Muscle layer of colon (tissue), 2 donors: ENCODE results near the gene RET.

Experiments
- H3K27ac ChIP-seq: one replicate; pipeline ENCODE4 v1.7.0; 2013; ENCODE audit warnings: low read depth, mild to moderate bottlenecking, low read length, moderate library complexity
- H3K27me3 ChIP-seq, 2 donors: one replicate each; pipeline ENCODE4 v1.7.0; 2013; ENCODE audit warnings: low read length in 2 of 2, mild to moderate bottlenecking in 2 of 2; ENCODE audit not compliant: insufficient read depth in 2 of 2, control insufficient read depth in 1 of 2
- H3K36me3 ChIP-seq: one replicate; pipeline ENCODE4 v1.7.0; 2013; ENCODE audit warnings: mild to moderate bottlenecking, low read length; ENCODE audit not compliant: insufficient read depth
- H3K4me1 ChIP-seq: one replicate; pipeline ENCODE4 v1.7.0; 2013; ENCODE audit warnings: mild to moderate bottlenecking, low read length; ENCODE audit not compliant: insufficient read depth
- H3K4me3 ChIP-seq, 2 donors: one replicate each; pipeline ENCODE4 v1.7.0; 2013; ENCODE audit warnings: low read length in 2 of 2, low read depth in 1 of 2, mild to moderate bottlenecking in 1 of 2, moderate library complexity in 1 of 2
- H3K9ac ChIP-seq: one replicate; pipeline ENCODE4 v1.7.0; 2013; ENCODE audit warnings: low read length
- H3K9me3 ChIP-seq: one replicate; pipeline ENCODE4 v1.7.0; 2013; ENCODE audit warnings: mild to moderate bottlenecking, low read length
- donor health status: abdominal sarcoma.
- donor health status: Adenocarcinoma of cecum.

The RET gene

DNA sequence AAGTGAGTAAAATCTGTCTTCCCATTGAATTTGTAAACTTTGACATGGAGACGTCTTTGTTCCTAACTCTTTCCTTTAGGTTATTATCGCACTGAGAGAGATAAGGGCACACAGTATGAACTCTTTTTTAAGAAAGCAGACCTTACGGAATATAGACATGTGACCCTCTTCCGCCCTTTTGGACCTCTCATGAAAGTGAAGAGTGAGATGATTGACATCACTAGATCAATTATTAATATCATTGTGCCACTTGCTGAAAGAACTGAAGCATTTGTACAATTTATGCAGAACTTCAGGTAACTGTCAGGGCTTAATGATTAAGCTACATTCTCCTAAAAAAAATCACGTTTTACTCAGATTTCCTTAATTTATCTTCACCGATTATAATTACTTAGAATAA, 81.8 kb downstream of the RET start:
- Histone ChIP-seq H3K9me3 (no peaks in the 10 kb centered on the region), H3K4me1 (peaks cover 11% of the 10 kb centered on the region), H3K4me3 (no peak overlapping the region), H3K36me3 (peaks cover 21% of the 10 kb centered on the region), H3K9ac (no peak overlapping the region), H3K27me3 (no peaks in the 10 kb centered on the region), H3K27ac (no peak overlapping the region)

DNA sequence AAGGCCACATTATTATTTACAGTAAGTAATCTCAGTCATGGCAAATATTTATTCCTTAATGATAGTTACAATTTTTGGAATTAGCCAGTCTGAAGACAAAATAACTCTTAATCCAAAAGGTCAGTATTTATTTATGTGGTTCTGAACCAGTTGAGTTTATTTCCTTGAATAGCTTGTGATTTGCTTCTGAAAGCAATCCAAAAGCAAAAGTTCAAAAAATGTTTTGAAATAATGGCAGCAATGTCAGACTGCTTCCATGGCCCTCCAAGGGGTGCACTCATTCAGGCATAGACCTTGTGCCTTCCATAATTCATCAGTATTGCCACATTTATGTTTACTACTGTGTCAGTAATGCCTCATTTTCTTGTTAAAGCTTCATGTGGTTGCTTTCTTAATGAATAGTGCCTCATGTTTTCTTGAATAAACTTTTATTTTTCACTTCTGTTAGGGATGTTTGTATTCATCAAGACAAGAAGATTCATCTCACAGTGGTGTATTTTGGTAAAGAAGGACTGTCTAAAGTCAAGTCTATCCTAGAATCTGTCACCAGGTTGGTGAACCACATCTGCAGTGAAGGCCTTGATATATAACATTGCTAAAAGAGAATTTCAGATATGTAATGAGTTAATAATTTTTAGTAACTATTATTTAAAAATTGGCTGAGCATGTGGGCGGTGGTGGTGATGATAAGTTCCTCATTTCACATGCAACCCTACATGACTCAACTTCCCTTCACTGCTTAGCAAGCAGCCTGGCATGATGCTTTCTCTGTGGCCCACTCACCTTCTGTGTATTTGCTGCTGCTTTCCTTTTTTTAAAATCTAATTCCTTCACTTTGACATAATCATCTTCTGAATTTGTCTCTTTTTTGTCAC, 83.4 kb downstream of the RET start:
- Histone ChIP-seq H3K9me3 (no peaks in the 10 kb centered on the region), H3K4me3 (no peak overlapping the region), H3K4me1 (peaks cover 7% of the 10 kb centered on the region), H3K27me3 (no peaks in the 10 kb centered on the region), H3K27ac (no peak overlapping the region), H3K36me3 (peaks cover 21% of the 10 kb centered on the region), H3K9ac (no peak overlapping the region)

DNA sequence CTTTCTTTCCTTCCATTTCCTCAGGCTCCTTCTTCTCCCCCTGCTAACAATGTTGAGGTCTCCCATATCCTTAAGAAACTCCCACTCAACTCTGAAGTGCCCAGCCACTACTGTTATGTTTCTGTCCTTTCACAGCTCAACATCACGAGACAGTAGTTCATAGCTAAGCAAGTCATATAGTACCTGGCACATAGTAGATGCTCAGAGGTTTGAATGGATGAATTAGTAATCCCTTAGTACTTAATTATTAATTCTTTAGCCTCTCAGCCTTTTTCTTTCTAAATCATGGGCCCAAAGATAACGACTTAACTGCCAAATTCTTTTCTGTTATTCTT, 84.0 kb downstream of the RET start:
- Histone ChIP-seq H3K9me3 (no peaks in the 10 kb centered on the region), H3K27me3 (no peaks in the 10 kb centered on the region), H3K27ac (no peak overlapping the region), H3K4me1 (peaks cover 7% of the 10 kb centered on the region), H3K4me3 (no peak overlapping the region), H3K36me3 (peaks cover 21% of the 10 kb centered on the region), H3K9ac (no peak overlapping the region)

DNA sequence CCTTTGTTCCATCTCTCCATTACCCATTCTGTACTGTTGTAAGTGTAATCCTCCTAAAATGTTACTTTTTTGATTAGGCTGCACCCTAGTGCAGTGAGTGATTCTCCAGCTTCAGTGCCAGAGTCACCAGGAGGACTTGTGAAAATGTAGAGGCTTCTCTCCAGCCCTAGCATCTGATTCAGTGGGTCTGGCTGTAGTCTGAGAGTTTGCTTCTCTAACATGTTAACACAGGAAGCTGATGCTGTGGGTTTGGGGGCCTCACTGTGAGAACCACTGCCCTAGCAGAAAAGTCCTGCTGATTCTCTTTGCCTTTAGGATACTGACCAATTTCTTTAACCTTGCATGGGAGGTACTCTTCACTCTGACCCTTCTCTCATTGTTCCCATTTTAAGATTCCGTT, 85.7 kb downstream of the RET start:
- H3K27me3 ChIP-seq, result no peaks in the 10 kb centered on the region
- no peak overlapping the region for H3K4me3 ChIP-seq
- no peaks in the 10 kb centered on the region for H3K4me1 ChIP-seq
- peaks cover 21% of the 10 kb centered on the region for H3K36me3 ChIP-seq
- no peaks in the 10 kb centered on the region for H3K9me3 ChIP-seq
- H3K9ac ChIP-seq, result no peak overlapping the region
- H3K27ac ChIP-seq, result no peak overlapping the region

DNA sequence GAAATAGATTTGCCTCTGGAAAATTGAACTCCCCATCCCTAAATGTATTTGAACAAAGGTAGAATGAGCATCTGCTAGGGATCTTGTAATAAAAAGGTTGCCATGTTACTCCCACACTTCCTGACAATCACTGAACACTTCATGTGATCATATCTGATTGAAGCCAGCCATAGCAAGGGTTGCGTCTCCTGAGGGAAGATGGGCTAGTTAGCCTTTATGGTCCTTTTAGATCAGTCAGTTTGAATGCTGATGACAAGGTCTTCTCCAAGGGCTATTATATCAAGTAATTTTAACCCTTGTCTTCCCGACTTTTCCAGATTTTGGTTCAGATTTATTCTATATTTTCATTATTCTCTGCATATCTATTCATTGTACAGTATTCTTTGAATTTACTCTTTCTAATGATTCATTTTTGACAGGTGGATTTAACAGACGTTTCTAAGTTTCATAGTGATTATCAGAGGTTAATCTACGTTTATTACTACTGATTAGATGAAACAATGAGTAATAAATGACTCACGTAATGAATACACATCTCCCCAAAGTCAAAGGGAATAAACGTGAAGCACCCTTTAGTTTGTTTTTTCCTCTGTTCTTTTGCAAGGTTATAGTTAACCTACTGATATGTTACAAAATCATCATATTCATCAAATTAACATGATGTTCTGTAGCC, 89.5 kb downstream of the RET start:
- Histone ChIP-seq H3K9me3 (no peaks in the 10 kb centered on the region), H3K9ac (no peak overlapping the region), H3K4me3 (no peak overlapping the region), H3K27me3 (no peaks in the 10 kb centered on the region), H3K36me3 (peaks cover 26% of the 10 kb centered on the region), H3K4me1 (no peaks in the 10 kb centered on the region), H3K27ac (no peak overlapping the region)

DNA sequence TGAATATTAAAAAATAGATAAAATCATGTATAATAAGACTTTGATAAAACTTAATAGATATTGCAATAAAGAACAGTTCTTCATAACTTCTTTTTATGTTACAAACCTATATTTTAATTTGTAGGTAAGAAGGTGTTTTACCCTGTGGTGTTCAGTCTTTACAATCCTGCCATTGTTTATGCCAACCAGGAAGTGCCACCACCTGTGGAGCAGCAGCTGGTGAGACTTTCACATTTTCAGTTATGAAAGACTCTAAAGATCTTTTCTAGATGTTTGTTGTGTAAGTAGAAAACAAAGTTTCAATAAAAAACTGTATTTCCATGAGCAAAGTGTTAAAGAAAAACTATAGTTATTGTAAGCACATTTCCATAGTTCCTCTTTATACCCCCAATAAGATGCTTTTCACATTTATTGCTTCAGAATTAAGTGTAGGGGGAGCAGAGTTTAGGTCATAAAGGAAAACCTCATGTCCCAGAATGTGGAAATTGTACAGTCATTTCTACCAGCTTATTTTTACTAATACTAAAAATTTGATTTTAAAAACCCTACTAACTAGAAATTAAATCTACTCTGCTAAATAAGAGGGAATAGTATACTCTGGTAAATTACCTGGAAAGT, 90.1 kb downstream of the RET start:
- Histone ChIP-seq H3K27ac (no peak overlapping the region), H3K9ac (no peak overlapping the region), H3K27me3 (no peaks in the 10 kb centered on the region), H3K36me3 (peaks cover 19% of the 10 kb centered on the region), H3K4me1 (no peaks in the 10 kb centered on the region), H3K4me3 (no peak overlapping the region), H3K9me3 (no peaks in the 10 kb centered on the region)

DNA sequence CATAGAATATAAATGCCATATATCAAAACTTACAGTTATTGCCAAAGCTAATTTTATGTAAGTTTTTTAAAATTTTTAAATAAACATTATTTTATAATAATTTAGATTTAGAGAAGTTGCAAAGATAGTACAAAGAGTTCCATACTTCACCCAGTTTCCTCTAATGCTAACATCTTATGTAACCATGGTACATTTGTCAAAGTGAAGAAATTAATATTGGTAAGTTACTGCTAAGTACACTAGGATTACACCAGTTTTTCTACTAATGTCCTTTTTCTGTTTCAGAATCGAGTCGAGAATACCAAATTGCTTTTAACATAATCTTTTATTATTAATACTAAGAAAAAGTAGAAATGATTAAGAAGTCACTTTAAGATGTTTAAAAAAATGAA, 90.6 kb downstream of the RET start:
- Histone ChIP-seq H3K27ac (no peak overlapping the region), H3K4me1 (no peaks in the 10 kb centered on the region), H3K36me3 (peaks cover 14% of the 10 kb centered on the region), H3K4me3 (no peak overlapping the region), H3K9me3 (no peaks in the 10 kb centered on the region), H3K9ac (no peak overlapping the region), H3K27me3 (no peaks in the 10 kb centered on the region)

DNA sequence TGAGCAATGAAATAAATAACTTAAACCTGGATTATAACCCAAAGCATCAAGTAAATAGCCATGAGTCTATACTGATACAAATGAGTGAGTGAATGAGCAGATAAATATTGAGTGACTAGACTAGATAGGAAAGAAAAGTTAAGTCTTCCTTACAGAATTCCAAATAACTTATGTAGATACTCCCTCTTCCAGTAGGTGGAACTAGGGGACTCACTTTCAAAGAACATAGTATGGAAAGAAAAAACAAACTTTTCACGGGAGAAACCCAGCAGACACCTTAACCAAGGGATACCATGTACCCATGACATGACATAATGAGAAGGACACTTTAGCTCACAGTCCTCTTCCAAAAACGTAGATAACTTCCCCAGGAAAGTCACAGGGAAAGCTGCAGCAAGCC, 93.6 kb downstream of the RET start:
- Histone ChIP-seq H3K27ac (no peak overlapping the region), H3K4me3 (no peak overlapping the region), H3K9ac (no peak overlapping the region), H3K27me3 (no peaks in the 10 kb centered on the region), H3K9me3 (no peaks in the 10 kb centered on the region), H3K36me3 (peaks cover 10% of the 10 kb centered on the region), H3K4me1 (no peaks in the 10 kb centered on the region)

DNA sequence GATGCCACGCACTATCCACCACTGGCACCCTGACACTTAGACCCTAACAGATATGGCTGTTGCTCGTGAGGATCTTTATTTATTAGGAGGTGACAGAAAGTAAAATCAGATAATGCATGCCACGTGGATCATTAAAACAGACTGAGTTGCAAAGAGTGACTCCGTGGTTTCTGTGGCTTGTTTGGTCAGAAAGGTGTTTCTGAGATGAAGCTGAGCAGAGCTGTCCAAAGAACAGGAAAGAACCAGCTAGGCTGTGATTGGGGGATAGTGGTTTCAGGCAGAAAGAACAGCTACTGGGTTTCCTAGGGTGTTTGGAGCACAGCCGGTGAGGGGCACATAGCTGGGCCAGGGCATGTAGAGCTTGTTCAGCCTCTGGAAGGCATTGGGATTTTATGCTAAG, 95.8 kb downstream of the RET start:
- Histone ChIP-seq H3K36me3 (peaks cover 28% of the 10 kb centered on the region), H3K27me3 (no peaks in the 10 kb centered on the region), H3K9me3 (no peaks in the 10 kb centered on the region), H3K4me3 (no peak overlapping the region), H3K9ac (no peak overlapping the region), H3K4me1 (no peaks in the 10 kb centered on the region), H3K27ac (no peak overlapping the region)

DNA sequence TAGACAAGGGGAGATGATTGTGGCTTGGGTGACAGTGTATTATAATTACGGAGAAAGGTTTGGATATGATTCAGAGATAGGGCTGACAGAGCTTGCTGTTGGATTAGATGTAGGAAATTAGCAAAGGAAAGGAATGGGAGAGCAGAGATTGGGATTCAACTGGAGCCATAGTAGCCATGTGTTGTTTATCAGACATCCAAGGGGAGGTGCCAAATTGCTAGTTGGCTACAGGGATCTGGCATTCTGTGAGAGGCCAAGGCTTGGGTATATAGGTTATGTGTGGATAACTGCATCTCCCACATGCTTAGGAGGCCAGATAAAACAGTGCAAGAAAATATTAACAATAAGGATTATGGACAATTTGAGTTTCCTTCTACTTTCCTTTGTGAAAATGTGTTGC, 96.3 kb downstream of the RET start:
- H3K4me3 ChIP-seq, result no peak overlapping the region
- H3K27ac ChIP-seq, result no peak overlapping the region
- H3K36me3 ChIP-seq, result peaks cover 29% of the 10 kb centered on the region
- no peak overlapping the region for H3K9ac ChIP-seq
- H3K4me1 ChIP-seq, result no peaks in the 10 kb centered on the region
- H3K27me3 ChIP-seq, result no peaks in the 10 kb centered on the region
- no peaks in the 10 kb centered on the region for H3K9me3 ChIP-seq

DNA sequence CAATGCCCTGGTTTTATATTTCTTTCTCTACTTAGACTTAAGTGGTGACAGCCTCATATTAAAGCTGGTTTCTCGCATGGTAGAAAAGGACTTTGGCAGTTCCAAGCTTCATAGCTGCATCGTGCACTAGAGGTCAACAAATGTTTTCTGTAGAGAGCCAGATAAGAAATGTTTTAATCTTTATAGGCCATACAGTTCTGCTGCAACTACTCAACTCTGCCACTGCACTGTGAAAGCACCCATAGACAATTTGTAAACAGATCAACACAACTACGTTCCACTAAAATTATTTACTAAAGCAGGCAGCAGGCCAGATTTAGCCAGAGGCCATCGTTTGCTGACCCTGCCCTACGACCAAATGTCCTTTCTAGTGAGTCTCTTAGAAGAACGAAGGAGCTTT, 98.1 kb downstream of the RET start:
- Histone ChIP-seq H3K9me3 (no peaks in the 10 kb centered on the region), H3K9ac (no peak overlapping the region), H3K4me3 (no peak overlapping the region), H3K27me3 (no peaks in the 10 kb centered on the region), H3K27ac (no peak overlapping the region), H3K4me1 (no peaks in the 10 kb centered on the region), H3K36me3 (peaks cover 30% of the 10 kb centered on the region)
